ENCODE results near the gene KRT26.

GRCh38 chr17:40793832-40794231 is 21.8 kb upstream of the KRT26 start:
- TF ChIP-seq CTCF (IDR thresholded peaks at IDR 0.05; ENCODE audit: low read length) (no peak), EZH2phosphoT487 (IDR thresholded peaks at IDR 0.05; ENCODE audit: low read length) (no peak)
